HEK293 (cell line): ENCODE data around the gene ARHGAP15.

ENCODE experiments used
- CTCF ChIA-PET: fragments of 350-600 bp; formaldehyde crosslinking; extraction: SDS; loops from one replicate; lab custom pipeline; 2021; ENCODE audit warnings: antibody characterized with exemption; lab: Yijun Ruan, JAX
- POLR2A ChIA-PET: fragments of 300-600 bp; formaldehyde crosslinking; extraction: SDS; loops from one replicate; lab custom pipeline; 2020; ENCODE audit warnings: antibody characterized with exemption, inconsistent platforms; lab: Yijun Ruan, JAX
- H3K27ac ChIP-seq: fragments of 200-500 bp; sonication (Bioruptor generic); 2 replicates; pipeline ENCODE4 v1.5.1; 2014; ENCODE audit warnings: low read depth, low read length, control low read depth, inconsistent platforms; ENCODE audit errors: extremely low read depth
- H3K36me3 ChIP-seq, 2 experiments: fragments of 200-500 bp in 1 of 2; sonication (Bioruptor generic) in 1 of 2; 1 replicate in 1 of 2; 2 replicates in 1 of 2; pipeline ENCODE4 v1.5.1; 2014 to 2017; ENCODE audit warnings: inconsistent platforms in 2 of 2, low read length in 2 of 2; ENCODE audit not compliant: control insufficient read depth in 2 of 2, insufficient read depth in 1 of 2
- H3K4me1 ChIP-seq: fragments of 200-500 bp; sonication (Bioruptor generic); 2 replicates; pipeline ENCODE4 v1.5.1; 2014; ENCODE audit warnings: mild to moderate bottlenecking, low read length, inconsistent platforms; ENCODE audit not compliant: control insufficient read depth, insufficient read depth
- H3K4me3 ChIP-seq: 2 replicates; pipeline ENCODE4 v1.5.1; 2011; ENCODE audit warnings: low read depth, mild to moderate bottlenecking, control low read depth, low read length, moderate library complexity
- H3K9me3 ChIP-seq: fragments of 200-500 bp; sonication (Bioruptor generic); 2 replicates; pipeline ENCODE4 v1.5.1; 2014; ENCODE audit warnings: low read depth, low read length, inconsistent platforms; ENCODE audit not compliant: control insufficient read depth, insufficient read depth
- PRDM1 ChIP-seq: fragments of 450-650 bp; formaldehyde crosslinking; IDR thresholded peaks from 2 replicates; pipeline ENCODE4; 2016; ENCODE audit warnings: missing biosample characterization, missing genetic modification characterization
- SP7 ChIP-seq: fragments of 450-650 bp; formaldehyde crosslinking; IDR thresholded peaks from 2 replicates; pipeline ENCODE4 v1.5.1; 2016; ENCODE audit warnings: missing biosample characterization, missing genetic modification characterization
- YY1 ChIP-seq: fragments of 450-650 bp; formaldehyde crosslinking; IDR thresholded peaks from 2 replicates; pipeline ENCODE4 v1.5.1; 2018; ENCODE audit warnings: missing biosample characterization, missing genetic modification characterization
- ZNF112 ChIP-seq: fragments of 450-650 bp; formaldehyde crosslinking; IDR thresholded peaks from 2 replicates; pipeline ENCODE4 v1.5.0; 2017; ENCODE audit warnings: missing biosample characterization, missing genetic modification characterization
- ZNF140 ChIP-seq: fragments of 450-650 bp; formaldehyde crosslinking; IDR thresholded peaks from 2 replicates; pipeline ENCODE4 v1.5.1; 2016; ENCODE audit warnings: missing biosample characterization, missing genetic modification characterization
- ZNF2 ChIP-seq: fragments of 450-650 bp; formaldehyde crosslinking; IDR thresholded peaks from 2 replicates; pipeline ENCODE4 v1.5.1; 2016; ENCODE audit warnings: missing biosample characterization, missing genetic modification characterization
- ZNF248 ChIP-seq: fragments of 450-650 bp; formaldehyde crosslinking; IDR thresholded peaks from 2 replicates; pipeline ENCODE4 v1.5.1; 2017; ENCODE audit warnings: missing biosample characterization, missing genetic modification characterization
- ZNF416 ChIP-seq: fragments of 450-650 bp; formaldehyde crosslinking; IDR thresholded peaks from 2 replicates; pipeline ENCODE4 v1.5.1; 2016; ENCODE audit warnings: missing biosample characterization, missing genetic modification characterization
- ZNF473 ChIP-seq: fragments of 450-650 bp; formaldehyde crosslinking; IDR thresholded peaks from 2 replicates; pipeline ENCODE4 v1.5.1; 2017; ENCODE audit warnings: missing biosample characterization, missing genetic modification characterization
- ZNF514 ChIP-seq: fragments of 450-650 bp; formaldehyde crosslinking; IDR thresholded peaks from 2 replicates; pipeline ENCODE4 v1.5.1; 2016; ENCODE audit warnings: missing biosample characterization, missing genetic modification characterization
- ZNF776 ChIP-seq: fragments of 450-650 bp; formaldehyde crosslinking; IDR thresholded peaks from 2 replicates; pipeline ENCODE4 v1.5.0; 2017; ENCODE audit warnings: missing biosample characterization, missing genetic modification characterization, borderline replicate concordance
- TF ChIP-seq, protein P1 (sequence below): fragments of 450-650 bp; formaldehyde crosslinking; IDR thresholded peaks from 2 replicates; pipeline ENCODE4 v1.5.1; 2016; ENCODE audit warnings: missing biosample characterization, missing genetic modification characterization
- TF ChIP-seq, protein P2 (sequence below): fragments of 450-650 bp; formaldehyde crosslinking; IDR thresholded peaks from 2 replicates; pipeline ENCODE4 v1.5.1; 2016; ENCODE audit warnings: missing biosample characterization, missing genetic modification characterization
- TF ChIP-seq, protein P3 (sequence below): fragments of 450-650 bp; formaldehyde crosslinking; conservative IDR thresholded peaks from 2 replicates; pipeline ENCODE4 v1.5.1; 2016; ENCODE audit warnings: low read depth, missing biosample characterization, missing genetic modification characterization
- TF ChIP-seq, protein P4 (sequence below): fragments of 450-650 bp; IDR thresholded peaks from 2 replicates; pipeline ENCODE4 v1.5.1; 2018; ENCODE audit warnings: missing biosample characterization, missing genetic modification characterization
- TF ChIP-seq, protein P5 (sequence below): fragments of 450-650 bp; formaldehyde crosslinking; IDR thresholded peaks from 2 replicates; pipeline ENCODE4 v1.5.1; 2017; ENCODE audit warnings: missing biosample characterization, missing genetic modification characterization
- TF ChIP-seq, protein P6 (sequence below): fragments of 450-650 bp; formaldehyde crosslinking; IDR thresholded peaks from 2 replicates; pipeline ENCODE4 v1.5.0; 2017; ENCODE audit warnings: missing biosample characterization, missing genetic modification characterization, borderline replicate concordance
- TF ChIP-seq, protein P7 (sequence below): fragments of 450-650 bp; formaldehyde crosslinking; IDR thresholded peaks from 2 replicates; pipeline ENCODE4 v1.5.1; 2016; ENCODE audit warnings: missing biosample characterization, missing genetic modification characterization

Gene ARHGAP15

DNA sequence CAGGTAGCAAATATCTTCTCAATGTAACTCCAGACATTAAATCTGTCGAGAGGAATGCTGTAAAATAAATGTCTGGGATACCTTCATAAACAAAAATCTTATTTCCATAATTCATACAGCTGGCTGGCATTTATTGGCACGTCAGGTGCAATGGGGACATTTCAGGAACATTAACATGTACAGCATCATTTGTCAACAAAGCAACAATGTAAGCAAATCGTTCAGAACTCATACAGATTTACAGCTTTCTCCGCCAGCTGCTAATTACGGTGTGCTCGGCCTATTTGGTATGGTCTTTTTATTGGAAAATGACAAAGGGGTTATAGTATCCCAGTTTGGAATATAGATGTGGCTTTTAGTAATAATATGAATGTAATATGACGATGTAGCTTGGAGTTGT is 464.9 kb downstream of the ARHGAP15 start:
- H3K27ac ChIP-seq: no peak overlapping the region
- no peaks in the 10 kb centered on the region for H3K9me3 ChIP-seq
- POLR2A ChIA-PET: no interaction called here
- no peak overlapping the region for H3K4me3 ChIP-seq
- no peak for TF ChIP-seq ZNF514 (tag by site-specific recombination)
- TF ChIP-seq ZNF248 (tag by site-specific recombination): no peak
- TF ChIP-seq ZNF473 (tag by site-specific recombination): no peak
- TF ChIP-seq, protein P1, sequence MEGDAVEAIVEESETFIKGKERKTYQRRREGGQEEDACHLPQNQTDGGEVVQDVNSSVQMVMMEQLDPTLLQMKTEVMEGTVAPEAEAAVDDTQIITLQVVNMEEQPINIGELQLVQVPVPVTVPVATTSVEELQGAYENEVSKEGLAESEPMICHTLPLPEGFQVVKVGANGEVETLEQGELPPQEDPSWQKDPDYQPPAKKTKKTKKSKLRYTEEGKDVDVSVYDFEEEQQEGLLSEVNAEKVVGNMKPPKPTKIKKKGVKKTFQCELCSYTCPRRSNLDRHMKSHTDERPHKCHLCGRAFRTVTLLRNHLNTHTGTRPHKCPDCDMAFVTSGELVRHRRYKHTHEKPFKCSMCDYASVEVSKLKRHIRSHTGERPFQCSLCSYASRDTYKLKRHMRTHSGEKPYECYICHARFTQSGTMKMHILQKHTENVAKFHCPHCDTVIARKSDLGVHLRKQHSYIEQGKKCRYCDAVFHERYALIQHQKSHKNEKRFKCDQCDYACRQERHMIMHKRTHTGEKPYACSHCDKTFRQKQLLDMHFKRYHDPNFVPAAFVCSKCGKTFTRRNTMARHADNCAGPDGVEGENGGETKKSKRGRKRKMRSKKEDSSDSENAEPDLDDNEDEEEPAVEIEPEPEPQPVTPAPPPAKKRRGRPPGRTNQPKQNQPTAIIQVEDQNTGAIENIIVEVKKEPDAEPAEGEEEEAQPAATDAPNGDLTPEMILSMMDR (tag by site-specific recombination): no peak
- TF ChIP-seq, protein P2, sequence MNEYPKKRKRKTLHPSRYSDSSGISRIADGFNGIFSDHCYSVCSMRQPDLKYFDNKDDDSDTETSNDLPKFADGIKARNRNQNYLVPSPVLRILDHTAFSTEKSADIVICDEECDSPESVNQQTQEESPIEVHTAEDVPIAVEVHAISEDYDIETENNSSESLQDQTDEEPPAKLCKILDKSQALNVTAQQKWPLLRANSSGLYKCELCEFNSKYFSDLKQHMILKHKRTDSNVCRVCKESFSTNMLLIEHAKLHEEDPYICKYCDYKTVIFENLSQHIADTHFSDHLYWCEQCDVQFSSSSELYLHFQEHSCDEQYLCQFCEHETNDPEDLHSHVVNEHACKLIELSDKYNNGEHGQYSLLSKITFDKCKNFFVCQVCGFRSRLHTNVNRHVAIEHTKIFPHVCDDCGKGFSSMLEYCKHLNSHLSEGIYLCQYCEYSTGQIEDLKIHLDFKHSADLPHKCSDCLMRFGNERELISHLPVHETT (tag by site-specific recombination): no peak
- TF ChIP-seq ZNF140 (tag by site-specific recombination): no peak
- TF ChIP-seq, protein P3, sequence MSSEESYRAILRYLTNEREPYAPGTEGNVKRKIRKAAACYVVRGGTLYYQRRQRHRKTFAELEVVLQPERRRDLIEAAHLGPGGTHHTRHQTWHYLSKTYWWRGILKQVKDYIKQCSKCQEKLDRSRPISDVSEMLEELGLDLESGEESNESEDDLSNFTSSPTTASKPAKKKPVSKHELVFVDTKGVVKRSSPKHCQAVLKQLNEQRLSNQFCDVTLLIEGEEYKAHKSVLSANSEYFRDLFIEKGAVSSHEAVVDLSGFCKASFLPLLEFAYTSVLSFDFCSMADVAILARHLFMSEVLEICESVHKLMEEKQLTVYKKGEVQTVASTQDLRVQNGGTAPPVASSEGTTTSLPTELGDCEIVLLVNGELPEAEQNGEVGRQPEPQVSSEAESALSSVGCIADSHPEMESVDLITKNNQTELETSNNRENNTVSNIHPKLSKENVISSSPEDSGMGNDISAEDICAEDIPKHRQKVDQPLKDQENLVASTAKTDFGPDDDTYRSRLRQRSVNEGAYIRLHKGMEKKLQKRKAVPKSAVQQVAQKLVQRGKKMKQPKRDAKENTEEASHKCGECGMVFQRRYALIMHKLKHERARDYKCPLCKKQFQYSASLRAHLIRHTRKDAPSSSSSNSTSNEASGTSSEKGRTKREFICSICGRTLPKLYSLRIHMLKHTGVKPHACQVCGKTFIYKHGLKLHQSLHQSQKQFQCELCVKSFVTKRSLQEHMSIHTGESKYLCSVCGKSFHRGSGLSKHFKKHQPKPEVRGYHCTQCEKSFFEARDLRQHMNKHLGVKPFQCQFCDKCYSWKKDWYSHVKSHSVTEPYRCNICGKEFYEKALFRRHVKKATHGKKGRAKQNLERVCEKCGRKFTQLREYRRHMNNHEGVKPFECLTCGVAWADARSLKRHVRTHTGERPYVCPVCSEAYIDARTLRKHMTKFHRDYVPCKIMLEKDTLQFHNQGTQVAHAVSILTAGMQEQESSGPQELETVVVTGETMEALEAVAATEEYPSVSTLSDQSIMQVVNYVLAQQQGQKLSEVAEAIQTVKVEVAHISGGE: no peak
- no peak for TF ChIP-seq YY1 (tag by site-specific recombination)
- TF ChIP-seq ZNF776 (tag by site-specific recombination): no peak
- TF ChIP-seq, protein P4, sequence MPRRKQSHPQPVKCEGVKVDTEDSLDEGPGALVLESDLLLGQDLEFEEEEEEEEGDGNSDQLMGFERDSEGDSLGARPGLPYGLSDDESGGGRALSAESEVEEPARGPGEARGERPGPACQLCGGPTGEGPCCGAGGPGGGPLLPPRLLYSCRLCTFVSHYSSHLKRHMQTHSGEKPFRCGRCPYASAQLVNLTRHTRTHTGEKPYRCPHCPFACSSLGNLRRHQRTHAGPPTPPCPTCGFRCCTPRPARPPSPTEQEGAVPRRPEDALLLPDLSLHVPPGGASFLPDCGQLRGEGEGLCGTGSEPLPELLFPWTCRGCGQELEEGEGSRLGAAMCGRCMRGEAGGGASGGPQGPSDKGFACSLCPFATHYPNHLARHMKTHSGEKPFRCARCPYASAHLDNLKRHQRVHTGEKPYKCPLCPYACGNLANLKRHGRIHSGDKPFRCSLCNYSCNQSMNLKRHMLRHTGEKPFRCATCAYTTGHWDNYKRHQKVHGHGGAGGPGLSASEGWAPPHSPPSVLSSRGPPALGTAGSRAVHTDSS: no peak
- no peak for TF ChIP-seq ZNF112 (tag by site-specific recombination)
- TF ChIP-seq, protein P5, sequence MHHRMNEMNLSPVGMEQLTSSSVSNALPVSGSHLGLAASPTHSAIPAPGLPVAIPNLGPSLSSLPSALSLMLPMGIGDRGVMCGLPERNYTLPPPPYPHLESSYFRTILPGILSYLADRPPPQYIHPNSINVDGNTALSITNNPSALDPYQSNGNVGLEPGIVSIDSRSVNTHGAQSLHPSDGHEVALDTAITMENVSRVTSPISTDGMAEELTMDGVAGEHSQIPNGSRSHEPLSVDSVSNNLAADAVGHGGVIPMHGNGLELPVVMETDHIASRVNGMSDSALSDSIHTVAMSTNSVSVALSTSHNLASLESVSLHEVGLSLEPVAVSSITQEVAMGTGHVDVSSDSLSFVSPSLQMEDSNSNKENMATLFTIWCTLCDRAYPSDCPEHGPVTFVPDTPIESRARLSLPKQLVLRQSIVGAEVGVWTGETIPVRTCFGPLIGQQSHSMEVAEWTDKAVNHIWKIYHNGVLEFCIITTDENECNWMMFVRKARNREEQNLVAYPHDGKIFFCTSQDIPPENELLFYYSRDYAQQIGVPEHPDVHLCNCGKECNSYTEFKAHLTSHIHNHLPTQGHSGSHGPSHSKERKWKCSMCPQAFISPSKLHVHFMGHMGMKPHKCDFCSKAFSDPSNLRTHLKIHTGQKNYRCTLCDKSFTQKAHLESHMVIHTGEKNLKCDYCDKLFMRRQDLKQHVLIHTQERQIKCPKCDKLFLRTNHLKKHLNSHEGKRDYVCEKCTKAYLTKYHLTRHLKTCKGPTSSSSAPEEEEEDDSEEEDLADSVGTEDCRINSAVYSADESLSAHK (tag by site-specific recombination): no peak
- no peak for TF ChIP-seq ZNF416 (tag by site-specific recombination)
- TF ChIP-seq, protein P6, sequence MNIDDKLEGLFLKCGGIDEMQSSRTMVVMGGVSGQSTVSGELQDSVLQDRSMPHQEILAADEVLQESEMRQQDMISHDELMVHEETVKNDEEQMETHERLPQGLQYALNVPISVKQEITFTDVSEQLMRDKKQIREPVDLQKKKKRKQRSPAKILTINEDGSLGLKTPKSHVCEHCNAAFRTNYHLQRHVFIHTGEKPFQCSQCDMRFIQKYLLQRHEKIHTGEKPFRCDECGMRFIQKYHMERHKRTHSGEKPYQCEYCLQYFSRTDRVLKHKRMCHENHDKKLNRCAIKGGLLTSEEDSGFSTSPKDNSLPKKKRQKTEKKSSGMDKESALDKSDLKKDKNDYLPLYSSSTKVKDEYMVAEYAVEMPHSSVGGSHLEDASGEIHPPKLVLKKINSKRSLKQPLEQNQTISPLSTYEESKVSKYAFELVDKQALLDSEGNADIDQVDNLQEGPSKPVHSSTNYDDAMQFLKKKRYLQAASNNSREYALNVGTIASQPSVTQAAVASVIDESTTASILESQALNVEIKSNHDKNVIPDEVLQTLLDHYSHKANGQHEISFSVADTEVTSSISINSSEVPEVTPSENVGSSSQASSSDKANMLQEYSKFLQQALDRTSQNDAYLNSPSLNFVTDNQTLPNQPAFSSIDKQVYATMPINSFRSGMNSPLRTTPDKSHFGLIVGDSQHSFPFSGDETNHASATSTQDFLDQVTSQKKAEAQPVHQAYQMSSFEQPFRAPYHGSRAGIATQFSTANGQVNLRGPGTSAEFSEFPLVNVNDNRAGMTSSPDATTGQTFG (tag by site-specific recombination): no peak
- TF ChIP-seq SP7: no peak
- TF ChIP-seq ZNF2 (tag by site-specific recombination): no peak
- TF ChIP-seq, protein P7, sequence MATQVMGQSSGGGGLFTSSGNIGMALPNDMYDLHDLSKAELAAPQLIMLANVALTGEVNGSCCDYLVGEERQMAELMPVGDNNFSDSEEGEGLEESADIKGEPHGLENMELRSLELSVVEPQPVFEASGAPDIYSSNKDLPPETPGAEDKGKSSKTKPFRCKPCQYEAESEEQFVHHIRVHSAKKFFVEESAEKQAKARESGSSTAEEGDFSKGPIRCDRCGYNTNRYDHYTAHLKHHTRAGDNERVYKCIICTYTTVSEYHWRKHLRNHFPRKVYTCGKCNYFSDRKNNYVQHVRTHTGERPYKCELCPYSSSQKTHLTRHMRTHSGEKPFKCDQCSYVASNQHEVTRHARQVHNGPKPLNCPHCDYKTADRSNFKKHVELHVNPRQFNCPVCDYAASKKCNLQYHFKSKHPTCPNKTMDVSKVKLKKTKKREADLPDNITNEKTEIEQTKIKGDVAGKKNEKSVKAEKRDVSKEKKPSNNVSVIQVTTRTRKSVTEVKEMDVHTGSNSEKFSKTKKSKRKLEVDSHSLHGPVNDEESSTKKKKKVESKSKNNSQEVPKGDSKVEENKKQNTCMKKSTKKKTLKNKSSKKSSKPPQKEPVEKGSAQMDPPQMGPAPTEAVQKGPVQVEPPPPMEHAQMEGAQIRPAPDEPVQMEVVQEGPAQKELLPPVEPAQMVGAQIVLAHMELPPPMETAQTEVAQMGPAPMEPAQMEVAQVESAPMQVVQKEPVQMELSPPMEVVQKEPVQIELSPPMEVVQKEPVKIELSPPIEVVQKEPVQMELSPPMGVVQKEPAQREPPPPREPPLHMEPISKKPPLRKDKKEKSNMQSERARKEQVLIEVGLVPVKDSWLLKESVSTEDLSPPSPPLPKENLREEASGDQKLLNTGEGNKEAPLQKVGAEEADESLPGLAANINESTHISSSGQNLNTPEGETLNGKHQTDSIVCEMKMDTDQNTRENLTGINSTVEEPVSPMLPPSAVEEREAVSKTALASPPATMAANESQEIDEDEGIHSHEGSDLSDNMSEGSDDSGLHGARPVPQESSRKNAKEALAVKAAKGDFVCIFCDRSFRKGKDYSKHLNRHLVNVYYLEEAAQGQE (tag by site-specific recombination): no peak
- TF ChIP-seq PRDM1: no peak
- H3K36me3 ChIP-seq: no peaks in the 10 kb centered on the region
- CTCF ChIA-PET: no interaction called here
- H3K4me1 ChIP-seq: no peaks in the 10 kb centered on the region
